Upper lobe of left lung (tissue), 6 donors: ENCODE results near the gene TUSC1. TPM values are rescaled to one million over a fixed set of nuclear protein-coding genes. Genes with fewer than 3 reads are reported as not detected.
A peak's percentile ranks its signal among the peaks of the same experiment; 100 is the strongest.

Experiments
- ATAC-seq, 2 donors: fragments of 200-7000 bp; cut with Tn5 transposase; one replicate each; pipeline ENCODE4 v1.9.1; 2022; ENCODE audit warnings: mild to moderate bottlenecking in 2 of 2, moderate library complexity in 2 of 2; ENCODE audit not compliant: low FRiP score in 2 of 2
- DNase-seq, 2 donors: peaks; one replicate each; pipeline ENCODE4 v3.0.0-alpha.2; 2019 to 2020
- H3K27ac ChIP-seq, 4 donors: fragments of 200-600 bp; sonication (generic); one replicate each; pipeline ENCODE4 v1.5.1; 2016 to 2019
- H3K27me3 ChIP-seq, 4 donors: fragments of 200-600 bp; sonication (generic); one replicate each; pipeline ENCODE4 v1.5.1; 2017 to 2019
- H3K36me3 ChIP-seq, 4 donors: fragments of 200-600 bp; sonication (generic); one replicate each; pipeline ENCODE4 v1.5.1; 2016 to 2019
- H3K4me1 ChIP-seq, 4 donors: fragments of 200-600 bp; sonication (generic); one replicate each; pipeline ENCODE4 v1.5.1; 2018 to 2019
- H3K4me3 ChIP-seq, 4 donors: fragments of 200-600 bp; sonication (generic); one replicate each; pipeline ENCODE4 v1.5.1; 2017 to 2019; ENCODE audit warnings: mild to moderate bottlenecking in 2 of 4, moderate library complexity in 1 of 4
- H3K9me3 ChIP-seq, 4 donors: fragments of 200-600 bp; sonication (generic); one replicate each; pipeline ENCODE4 v1.5.1; 2018 to 2019
- EP300 ChIP-seq, 4 donors: sonication (generic); formaldehyde crosslinking; IDR thresholded peaks; one replicate each; pipeline ENCODE4 v1.5.1; 2017; ENCODE audit warnings: antibody characterized with exemption in 4 of 4, control low read depth in 2 of 4
- POLR2A ChIP-seq, 4 donors: fragments of 450-650 bp; IDR thresholded peaks; one replicate each; pipeline ENCODE4 v1.5.1; 2016 to 2017; ENCODE audit warnings: antibody characterized with exemption in 4 of 4, mild to moderate bottlenecking in 2 of 4
- POLR2AphosphoS5 ChIP-seq, 2 donors: sonication (generic); formaldehyde crosslinking; IDR thresholded peaks; one replicate each; pipeline ENCODE4 v1.5.1; 2017; ENCODE audit warnings: antibody characterized with exemption in 2 of 2
- WGBS, 2 donors: methylation state at CpG; one replicate each; pipeline ENCODE4 v1.1.5; 2017 to 2018; 5-methylcytosine and 5-hydroxymethylcytosine counted together
- total RNA-seq, 6 donors: library from RNA; depleted of rRNA in 4 of 6; stranded (reverse); fragments of >200 nt in 4 of 6; gene quantifications; one replicate each; pipeline versions ENCODE4 v1.1.0 to v1.2.1, GENCODE V29; 2016 to 2021
- TF ChIP-seq, protein P1 (sequence below), 6 experiments: fragments of 450-650 bp in 4 of 6; fragments of 200-600 bp in 2 of 6; sonication (generic) in 2 of 6; IDR thresholded peaks; one replicate each; pipeline ENCODE4 v1.5.1; 2016 to 2019; ENCODE audit warnings: antibody characterized with exemption in 6 of 6
- donor health status: DM: no; HTN: no; CAD: no; lungs with moderate emphysema.
- donor health status: DM: no; HTN: yes; CAD: no; lungs with severe emphysema.

TUSC1 gene
- total RNA-seq, 6 donors from 2014 or later = 8.4 to 28.0 (median 17.3) TPM

GRCh38 chr9:25700430-25700829, 22.2 kb upstream of the TUSC1 start:
- Histone ChIP-seq H3K4me3 (no peak overlapping the region), H3K36me3 (no peaks in the 10 kb centered on the region), H3K27me3 (no peaks in the 10 kb centered on the region), H3K4me1 (no peaks in the 10 kb centered on the region), H3K9me3 (no peaks in the 10 kb centered on the region), H3K27ac (no peak overlapping the region)
- TF ChIP-seq EP300 (IDR thresholded peaks at IDR 0.05) (no peak), POLR2A (IDR thresholded peaks at IDR 0.05) (no peak), POLR2AphosphoS5 (IDR thresholded peaks at IDR 0.05) (no peak)
- TF ChIP-seq, protein P1, sequence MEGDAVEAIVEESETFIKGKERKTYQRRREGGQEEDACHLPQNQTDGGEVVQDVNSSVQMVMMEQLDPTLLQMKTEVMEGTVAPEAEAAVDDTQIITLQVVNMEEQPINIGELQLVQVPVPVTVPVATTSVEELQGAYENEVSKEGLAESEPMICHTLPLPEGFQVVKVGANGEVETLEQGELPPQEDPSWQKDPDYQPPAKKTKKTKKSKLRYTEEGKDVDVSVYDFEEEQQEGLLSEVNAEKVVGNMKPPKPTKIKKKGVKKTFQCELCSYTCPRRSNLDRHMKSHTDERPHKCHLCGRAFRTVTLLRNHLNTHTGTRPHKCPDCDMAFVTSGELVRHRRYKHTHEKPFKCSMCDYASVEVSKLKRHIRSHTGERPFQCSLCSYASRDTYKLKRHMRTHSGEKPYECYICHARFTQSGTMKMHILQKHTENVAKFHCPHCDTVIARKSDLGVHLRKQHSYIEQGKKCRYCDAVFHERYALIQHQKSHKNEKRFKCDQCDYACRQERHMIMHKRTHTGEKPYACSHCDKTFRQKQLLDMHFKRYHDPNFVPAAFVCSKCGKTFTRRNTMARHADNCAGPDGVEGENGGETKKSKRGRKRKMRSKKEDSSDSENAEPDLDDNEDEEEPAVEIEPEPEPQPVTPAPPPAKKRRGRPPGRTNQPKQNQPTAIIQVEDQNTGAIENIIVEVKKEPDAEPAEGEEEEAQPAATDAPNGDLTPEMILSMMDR (IDR thresholded peaks at IDR 0.05) = no peak
- no peak for DNase-seq
- ATAC-seq = no peak

DNA sequence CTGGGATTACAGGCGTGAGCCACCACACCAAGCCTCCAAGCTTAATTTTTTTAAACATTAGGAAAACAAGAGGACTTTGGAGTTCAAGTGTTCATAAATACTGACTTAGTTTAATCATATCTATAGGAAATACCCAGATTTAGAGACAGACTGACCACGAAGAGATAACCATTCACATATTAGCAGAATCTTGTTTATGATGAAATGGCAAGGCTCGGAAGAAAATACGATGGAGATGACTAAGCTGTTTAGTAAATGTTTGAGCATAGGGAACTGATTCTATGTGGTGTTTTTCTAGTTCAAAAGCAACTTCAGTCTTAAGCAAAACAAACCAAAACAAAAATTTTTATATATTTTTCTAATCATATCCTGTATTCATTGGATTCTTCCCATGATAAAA, 13.5 kb upstream of the TUSC1 start:
- Histone ChIP-seq H3K4me3 (no peak overlapping the region), H3K27ac (no peak overlapping the region), H3K27me3 (no peaks in the 10 kb centered on the region), H3K36me3 (no peaks in the 10 kb centered on the region), H3K9me3 (no peaks in the 10 kb centered on the region), H3K4me1 (no peaks in the 10 kb centered on the region)
- no peak for TF ChIP-seq POLR2AphosphoS5 (IDR thresholded peaks at IDR 0.05)
- TF ChIP-seq EP300 (IDR thresholded peaks at IDR 0.05) = no peak
- no peak for TF ChIP-seq POLR2A (IDR thresholded peaks at IDR 0.05)
- TF ChIP-seq, protein P1 (IDR thresholded peaks at IDR 0.05) = no peak
- no peak for ATAC-seq
- WGBS, 2 donors = 73 to 91% methylated on average over 4 of the region's 4 CpGs
- DNase-seq = no peak

- Histone ChIP-seq H3K4me1 (peaks cover 0 to under 1% (median 0%) of the 10 kb centered on the region in 4 donors), H3K4me3 (no peak overlapping the region), H3K27me3 (no peaks in the 10 kb centered on the region), H3K27ac (no peak overlapping the region), H3K36me3 (no peaks in the 10 kb centered on the region), H3K9me3 (no peaks in the 10 kb centered on the region)
- no peak for TF ChIP-seq EP300 (IDR thresholded peaks at IDR 0.05)
- no peak for TF ChIP-seq POLR2A (IDR thresholded peaks at IDR 0.05)
- TF ChIP-seq POLR2AphosphoS5 (IDR thresholded peaks at IDR 0.05) = no peak
- TF ChIP-seq, protein P1 (IDR thresholded peaks at IDR 0.05) = no peak
- DNase-seq (no peak), ATAC-seq (no peak)
These were observed 6.1 kb upstream of the TUSC1 start for GRCh38 chr9:25684321-25684720.

GRCh38 chr9:25681266-25681665, 3.0 kb upstream of the TUSC1 start:
- WGBS, 2 donors = 69 to 75% methylated on average over 4 of the region's 4 CpGs
- no peak for TF ChIP-seq POLR2AphosphoS5 (IDR thresholded peaks at IDR 0.05)
- no peak for TF ChIP-seq EP300 (IDR thresholded peaks at IDR 0.05)
- TF ChIP-seq, protein P1 (IDR thresholded peaks at IDR 0.05) = no peak
- TF ChIP-seq POLR2A (IDR thresholded peaks at IDR 0.05) = no peak
- Histone ChIP-seq H3K4me1 (peaks cover 6 to 12% (median 10%) of the 10 kb centered on the region in 4 donors), H3K27ac (no peak overlapping the region), H3K27me3 (no peaks in the 10 kb centered on the region), H3K9me3 (no peaks in the 10 kb centered on the region), H3K36me3 (no peaks in the 10 kb centered on the region), H3K4me3 (no peak overlapping the region)
- ATAC-seq (peak in 1 of 2 donors; percentile 35), DNase-seq (no peak)

- ATAC-seq (no peak), DNase-seq (no peak)
- peak overlapping the region; percentile 33 to 87 (median 71) for H3K4me3 ChIP-seq
- no peaks in the 10 kb centered on the region for H3K9me3 ChIP-seq
- WGBS, 2 donors = 55 to 58% methylated on average over 4 of the region's 4 CpGs
- peaks cover 6 to 12% (median 10%) of the 10 kb centered on the region in 4 donors for H3K4me1 ChIP-seq
- no peaks in the 10 kb centered on the region for H3K36me3 ChIP-seq
- no peaks in the 10 kb centered on the region for H3K27me3 ChIP-seq
- H3K27ac ChIP-seq = peak overlapping the region; percentile 94 to 99 (median 98)
- TF ChIP-seq POLR2A (IDR thresholded peaks at IDR 0.05) (no peak), EP300 (IDR thresholded peaks at IDR 0.05) (no peak), POLR2AphosphoS5 (IDR thresholded peaks at IDR 0.05) (no peak)
- TF ChIP-seq, protein P1 (IDR thresholded peaks at IDR 0.05) = no peak
These were observed 659 bp upstream of the TUSC1 start for GRCh38 chr9:25678846-25679360.
